ENCODE data around the gene REX1BD.
"Not testable (repeated sequence)": the region's sequence is repeated elsewhere in the genome, so short reads cannot be mapped to it uniquely, and the experiment has no call there.

The REX1BD gene

GRCh38 chr19:18597809-18598660 lies 9.4 kb downstream of the REX1BD start:
- Histone ChIP-seq H3K27ac (no peak overlapping the region), H3K4me3 (no peak overlapping the region)

GRCh38 chr19:18599485-18599884 lies 10.9 kb downstream of the REX1BD start:
- Histone ChIP-seq H3K4me3 (no peak overlapping the region), H3K27ac (no peak overlapping the region)

GRCh38 chr19:18600692-18601397 lies 12.2 kb downstream of the REX1BD start:
- H3K4me3 ChIP-seq, H3K27ac ChIP-seq: not testable (repeated sequence)

GRCh38 chr19:18601875-18602274 lies 13.3 kb downstream of the REX1BD start:
- no peak overlapping the region for H3K27ac ChIP-seq
- H3K4me3 ChIP-seq, result no peak overlapping the region

GRCh38 chr19:18603255-18603957 lies 14.8 kb downstream of the REX1BD start:
- H3K27ac ChIP-seq, result no peak overlapping the region
- H3K4me3 ChIP-seq, result no peak overlapping the region

GRCh38 chr19:18603958-18604819 lies 15.6 kb downstream of the REX1BD start:
- Histone ChIP-seq H3K4me3 (no peak overlapping the region), H3K27ac (no peak overlapping the region)

- H3K4me3 ChIP-seq, result no peak overlapping the region
These were observed 16.2 kb downstream of the REX1BD start for GRCh38 chr19:18604820-18605159.

GRCh38 chr19:18605196-18605545 lies 16.6 kb downstream of the REX1BD start:
- H3K4me3 ChIP-seq, result no peak overlapping the region
- H3K27ac ChIP-seq, result no peak overlapping the region

More at GRCh38 chr19:18604820-18605159, 16.2 kb downstream of the REX1BD start:
- no peak overlapping the region for H3K27ac ChIP-seq

- Histone ChIP-seq H3K27ac (peak overlapping the region in 1 of 21 experiments; percentile 63), H3K4me3 (peak overlapping the region in 5 of 7 experiments; percentile 14 to 34 (median 22))
These were observed 17.1 kb downstream of the REX1BD start for GRCh38 chr19:18605546-18606280.

- H3K4me3 ChIP-seq, result peak within 1 kb of the TSS in 5 of 7 experiments; percentile 14 to 34 (median 22)
- peak within 1 kb of the TSS in 2 of 21 experiments; percentile 8 to 63 for H3K27ac ChIP-seq
These were observed 18.0 kb downstream of the REX1BD start, which contains the start of gene CRLF1 for GRCh38 chr19:18606281-18607225. CRLF1 (minus strand) TSS chr19:18606799; CDS start chr19:18606656, 143 bp downstream.

GRCh38 chr19:18607226-18608101 lies 18.9 kb downstream of the REX1BD start:
- H3K27ac ChIP-seq, result peak overlapping the region in 2 of 21 experiments; percentile 8 to 33
- peak overlapping the region in 1 of 7 experiments; percentile 4 for H3K4me3 ChIP-seq

- Histone ChIP-seq H3K4me3 (no peak overlapping the region), H3K27ac (no peak overlapping the region)
These were observed 19.7 kb downstream of the REX1BD start for GRCh38 chr19:18608102-18608804.

- Histone ChIP-seq H3K27ac (no peak overlapping the region), H3K4me3 (no peak overlapping the region)
These were observed 20.5 kb downstream of the REX1BD start for GRCh38 chr19:18608805-18609716.

GRCh38 chr19:18609717-18610051 lies 21.1 kb downstream of the REX1BD start:
- H3K4me3 ChIP-seq, result no peak overlapping the region
- no peak overlapping the region for H3K27ac ChIP-seq

- Histone ChIP-seq H3K4me3 (no peak overlapping the region), H3K27ac (no peak overlapping the region)
These were observed 21.6 kb downstream of the REX1BD start for GRCh38 chr19:18610245-18610555.
